Panc1 (cell line): ENCODE data around the gene ETV2. TPM values are rescaled to one million over a fixed set of nuclear protein-coding genes. Genes with fewer than 3 reads are reported as not detected.

Experiments used
- ATAC-seq: fragments of 200-7000 bp; cut with Tn5 transposase; 2 replicates; pipeline ENCODE4 v1.9.1; 2020; ENCODE audit warnings: mild to moderate bottlenecking, moderate library complexity
- BruUV-seq: library from RNA; stranded (reverse); fragments of 400-500 nt; replicated peaks from 2 replicates; lab custom pipeline; 2021; lab: Mats Ljungman, UMichigan
- CTCF ChIA-PET: fragments of 300-600 bp; sonication (Branson Sonifier 250); formaldehyde crosslinking; loops from one replicate; lab custom pipeline; 2022; ENCODE audit warnings: antibody characterized with exemption; lab: Charles Lee
- POLR2A ChIA-PET: fragments of 300-600 bp; sonication (Branson Sonifier 250); formaldehyde crosslinking; loops from one replicate; lab custom pipeline; 2022; ENCODE audit warnings: antibody characterized with exemption; lab: Charles Lee
- DNase-seq: peaks from one replicate; pipeline ENCODE4 v3.0.0-alpha.2; 2010; ENCODE audit warnings: low read depth, low spot score
- H3K27ac ChIP-seq: 2 replicates; pipeline ENCODE4 v1.5.1; 2011; ENCODE audit warnings: mild to moderate bottlenecking, low read length, inconsistent platforms
- H3K27me3 ChIP-seq: fragments of 200-500 bp; sonication (Bioruptor generic); 2 replicates; pipeline ENCODE4 v1.6.0; 2014; ENCODE audit warnings: low read length, inconsistent platforms; ENCODE audit not compliant: control insufficient read depth, insufficient read depth
- H3K36me3 ChIP-seq: fragments of 200-500 bp; sonication (Bioruptor generic); 2 replicates; pipeline ENCODE4 v1.5.1; 2014; ENCODE audit warnings: inconsistent platforms, mild to moderate bottlenecking, low read length, moderate library complexity; ENCODE audit not compliant: control insufficient read depth, insufficient read depth
- H3K4me1 ChIP-seq: 2 replicates; pipeline ENCODE4 v1.5.1; 2011; ENCODE audit warnings: inconsistent platforms, mild to moderate bottlenecking, low read length, moderate library complexity; ENCODE audit not compliant: control insufficient read depth, insufficient read depth
- H3K4me3 ChIP-seq, 2 experiments: 2 replicates each; pipeline ENCODE4 v1.5.1; 2011 to 2012; ENCODE audit warnings: low read depth in 2 of 2, low read length in 2 of 2, mild to moderate bottlenecking in 2 of 2, inconsistent platforms in 1 of 2, moderate library complexity in 1 of 2
- H3K9me3 ChIP-seq: fragments of 200-500 bp; sonication (Bioruptor generic); 2 replicates; pipeline ENCODE4 v1.5.1; 2014; ENCODE audit warnings: low read depth, mild to moderate bottlenecking, inconsistent platforms, low read length, moderate library complexity; ENCODE audit not compliant: control insufficient read depth, insufficient read depth
- CTCF ChIP-seq: fragments of 450-650 bp; IDR thresholded peaks from 2 replicates; pipeline ENCODE4 v1.5.1; 2017; ENCODE audit warnings: mild to moderate bottlenecking
- POLR2AphosphoS5 ChIP-seq: IDR thresholded peaks from 2 replicates; pipeline ENCODE4 v1.6.1; 2012; ENCODE audit warnings: mild to moderate bottlenecking, low read depth, low read length, moderate library complexity
- SIN3A ChIP-seq: IDR thresholded peaks from 2 replicates; pipeline ENCODE4 v1.6.1; 2012; ENCODE audit warnings: low read depth, mild to moderate bottlenecking, low read length, moderate library complexity, borderline replicate concordance; ENCODE audit not compliant: insufficient read depth
- TCF7L2 ChIP-seq: IDR thresholded peaks from 2 replicates; pipeline ENCODE4 v1.6.1; 2011; ENCODE audit warnings: mild to moderate bottlenecking, low read depth, low read length, inconsistent platforms
- in situ Hi-C: cut with HindIII; loops from 2 replicates; pipeline ENCODE4 v1.10.0; 2016; ENCODE audit warnings: low sequenced_read_pairs, low pct_unique_long_range_greater_than_20kb
- intact Hi-C: fragments of 100-400 bp; cut with micrococcal nuclease; formaldehyde crosslinking; loops from one replicate; pipeline ENCODE4 v1.10.0; 2022; ENCODE audit not compliant: unreplicated experiment
- total RNA-seq: library from RNA; stranded (reverse); gene quantifications from one replicate; pipeline ENCODE4 v1.2.1, GENCODE V29; 2021; ENCODE audit not compliant: unreplicated experiment
- TF ChIP-seq, protein P1 (sequence below), 2 experiments: IDR thresholded peaks; 2 replicates each; pipeline ENCODE4 v1.6.1; 2011 to 2012; ENCODE audit warnings: low read depth in 2 of 2, control low read depth in 1 of 2, low read length in 1 of 2, mild to moderate bottlenecking in 1 of 2, moderate library complexity in 1 of 2; ENCODE audit not compliant: insufficient read depth in 1 of 2

Gene ETV2
- total RNA-seq, 1 experiment from 2014 or later, result 2.8 TPM

DNA sequence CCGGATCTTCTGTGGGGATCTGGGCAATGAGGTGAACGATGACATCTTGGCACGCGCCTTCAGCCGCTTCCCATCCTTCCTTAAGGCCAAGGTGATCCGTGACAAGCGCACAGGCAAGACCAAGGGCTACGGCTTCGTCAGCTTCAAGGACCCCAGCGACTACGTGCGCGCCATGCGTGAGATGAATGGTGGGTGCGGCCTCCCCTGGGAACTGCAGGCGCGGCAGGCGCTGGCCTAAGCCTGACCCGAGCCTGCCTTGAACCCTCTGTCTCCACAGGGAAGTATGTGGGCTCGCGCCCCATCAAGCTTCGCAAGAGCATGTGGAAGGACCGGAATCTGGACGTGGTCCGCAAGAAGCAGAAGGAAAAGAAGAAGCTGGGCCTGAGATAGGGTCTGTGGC lies 4.4 kb upstream of the ETV2 start:
- Histone ChIP-seq H3K27me3 (no peaks in the 10 kb centered on the region), H3K9me3 (no peaks in the 10 kb centered on the region), H3K36me3 (peaks cover 3% of the 10 kb centered on the region; the same call in 1 of the 2 replicates), H3K4me3 (no peak overlapping the region), H3K27ac (no peak overlapping the region), H3K4me1 (0 out of 2 replicates have a peak, but pooled peaks cover 4% of the 10 kb centered on the region)
- POLR2A ChIA-PET, result no interaction called here
- in situ Hi-C loops (no loop called here), intact Hi-C loops (no loop called here)
- TF ChIP-seq, protein P1, sequence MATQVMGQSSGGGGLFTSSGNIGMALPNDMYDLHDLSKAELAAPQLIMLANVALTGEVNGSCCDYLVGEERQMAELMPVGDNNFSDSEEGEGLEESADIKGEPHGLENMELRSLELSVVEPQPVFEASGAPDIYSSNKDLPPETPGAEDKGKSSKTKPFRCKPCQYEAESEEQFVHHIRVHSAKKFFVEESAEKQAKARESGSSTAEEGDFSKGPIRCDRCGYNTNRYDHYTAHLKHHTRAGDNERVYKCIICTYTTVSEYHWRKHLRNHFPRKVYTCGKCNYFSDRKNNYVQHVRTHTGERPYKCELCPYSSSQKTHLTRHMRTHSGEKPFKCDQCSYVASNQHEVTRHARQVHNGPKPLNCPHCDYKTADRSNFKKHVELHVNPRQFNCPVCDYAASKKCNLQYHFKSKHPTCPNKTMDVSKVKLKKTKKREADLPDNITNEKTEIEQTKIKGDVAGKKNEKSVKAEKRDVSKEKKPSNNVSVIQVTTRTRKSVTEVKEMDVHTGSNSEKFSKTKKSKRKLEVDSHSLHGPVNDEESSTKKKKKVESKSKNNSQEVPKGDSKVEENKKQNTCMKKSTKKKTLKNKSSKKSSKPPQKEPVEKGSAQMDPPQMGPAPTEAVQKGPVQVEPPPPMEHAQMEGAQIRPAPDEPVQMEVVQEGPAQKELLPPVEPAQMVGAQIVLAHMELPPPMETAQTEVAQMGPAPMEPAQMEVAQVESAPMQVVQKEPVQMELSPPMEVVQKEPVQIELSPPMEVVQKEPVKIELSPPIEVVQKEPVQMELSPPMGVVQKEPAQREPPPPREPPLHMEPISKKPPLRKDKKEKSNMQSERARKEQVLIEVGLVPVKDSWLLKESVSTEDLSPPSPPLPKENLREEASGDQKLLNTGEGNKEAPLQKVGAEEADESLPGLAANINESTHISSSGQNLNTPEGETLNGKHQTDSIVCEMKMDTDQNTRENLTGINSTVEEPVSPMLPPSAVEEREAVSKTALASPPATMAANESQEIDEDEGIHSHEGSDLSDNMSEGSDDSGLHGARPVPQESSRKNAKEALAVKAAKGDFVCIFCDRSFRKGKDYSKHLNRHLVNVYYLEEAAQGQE (IDR thresholded peaks at IDR 0.05; ENCODE audit: insufficient read depth in 1 of 2, low read depth in 2 of 2, low read length in 1 of 2), result no peak
- no peak for TF ChIP-seq CTCF
- no peak for TF ChIP-seq POLR2AphosphoS5
- no peak for TF ChIP-seq TCF7L2
- no peak for TF ChIP-seq SIN3A
- CTCF ChIA-PET, result interaction anchor here (0.6 kb wide), 1 partner anchor 46 kb away, joined by 4 read pairs; no protein-coding TSS in a partner anchor
- no TSS peak for BruUV-seq
- ATAC-seq (no peak), DNase-seq (no peak)

- Histone ChIP-seq H3K4me1 (0 out of 2 replicates have a peak, but pooled peaks cover 12% of the 10 kb centered on the region), H3K4me3 (no peak overlapping the region), H3K9me3 (no peaks in the 10 kb centered on the region), H3K27ac (no peak overlapping the region), H3K27me3 (no peaks in the 10 kb centered on the region), H3K36me3 (no peaks in the 10 kb centered on the region; the same call in 1 of the 2 replicates)
- POLR2A ChIA-PET, result no interaction called here
- intact Hi-C loops (no loop called here), in situ Hi-C loops (no loop called here)
- TF ChIP-seq, protein P1 (IDR thresholded peaks at IDR 0.05; ENCODE audit: insufficient read depth in 1 of 2, low read depth in 2 of 2, low read length in 1 of 2), result no peak
- TF ChIP-seq POLR2AphosphoS5, result 0 out of 2 replicates have a peak, but pooled peaks have one; percentile 10
- DNase-seq, result no peak
- no TSS peak for BruUV-seq
- CTCF ChIA-PET, result no interaction called here
- ATAC-seq, result no peak
Observed at GRCh38 chr19:35639321-35639639, 2.3 kb upstream of the ETV2 start.
